ENCODE results near the gene XBP1.
"Not testable (repeated sequence)": the region's sequence is repeated elsewhere in the genome, so short reads cannot be mapped to it uniquely, and the experiment has no call there.

Gene XBP1

GRCh38 chr22:28817919-28818859, 17.8 kb upstream of the XBP1 start:
- DNase-seq (ENCODE audit: low read depth): no peak

GRCh38 chr22:28817064-28817463, 16.7 kb upstream of the XBP1 start:
- DNase-seq (ENCODE audit: low read depth): no peak

- DNase-seq (ENCODE audit: low read depth): no peak
Measured at GRCh38 chr22:28815729-28816128, 15.4 kb upstream of the XBP1 start.

- no peak for DNase-seq (ENCODE audit: low read depth)
Measured at GRCh38 chr22:28815111-28815510, 14.7 kb upstream of the XBP1 start.

- DNase-seq (ENCODE audit: low read depth): no peak
Measured at GRCh38 chr22:28813772-28814518, 13.6 kb upstream of the XBP1 start.

- DNase-seq (ENCODE audit: low read depth): no peak
Measured at GRCh38 chr22:28812516-28812915, 12.1 kb upstream of the XBP1 start.

GRCh38 chr22:28810821-28811491, 10.6 kb upstream of the XBP1 start:
- no peak for DNase-seq (ENCODE audit: low read depth)

GRCh38 chr22:28808716-28809355, 8.5 kb upstream of the XBP1 start:
- no peak for DNase-seq (ENCODE audit: low read depth)

- not testable (repeated sequence) for DNase-seq (ENCODE audit: low read depth)
Measured at GRCh38 chr22:28805426-28805825, 5.1 kb upstream of the XBP1 start.

GRCh38 chr22:28802595-28803123, 2.3 kb upstream of the XBP1 start:
- DNase-seq (ENCODE audit: low read depth): no peak

GRCh38 chr22:28801845-28802594, 1.7 kb upstream of the XBP1 start:
- DNase-seq (ENCODE audit: low read depth): no peak

GRCh38 chr22:28799606-28800307, 612 bp downstream of the XBP1 start:
- DNase-seq (ENCODE audit: low read depth): no peak

GRCh38 chr22:28798810-28799605, 1.4 kb downstream of the XBP1 start:
- no peak for DNase-seq (ENCODE audit: low read depth)

GRCh38 chr22:28795932-28796856, 4.2 kb downstream of the XBP1 start:
- no peak for DNase-seq (ENCODE audit: low read depth)

GRCh38 chr22:28795071-28795693, 5.2 kb downstream of the XBP1 start:
- DNase-seq (ENCODE audit: low read depth): no peak

- no peak for DNase-seq (ENCODE audit: low read depth)
Measured at GRCh38 chr22:28793976-28794584, 6.3 kb downstream of the XBP1 start.
